HG03571 (cell line): ENCODE data around the gene UCN2.

Experiments used
- ATAC-seq: cut with Tn5 transposase; IDR thresholded peaks from one replicate; pipeline ENCODE4 v1.9.1; 2021; ENCODE audit not compliant: unreplicated experiment

UCN2 gene

DNA sequence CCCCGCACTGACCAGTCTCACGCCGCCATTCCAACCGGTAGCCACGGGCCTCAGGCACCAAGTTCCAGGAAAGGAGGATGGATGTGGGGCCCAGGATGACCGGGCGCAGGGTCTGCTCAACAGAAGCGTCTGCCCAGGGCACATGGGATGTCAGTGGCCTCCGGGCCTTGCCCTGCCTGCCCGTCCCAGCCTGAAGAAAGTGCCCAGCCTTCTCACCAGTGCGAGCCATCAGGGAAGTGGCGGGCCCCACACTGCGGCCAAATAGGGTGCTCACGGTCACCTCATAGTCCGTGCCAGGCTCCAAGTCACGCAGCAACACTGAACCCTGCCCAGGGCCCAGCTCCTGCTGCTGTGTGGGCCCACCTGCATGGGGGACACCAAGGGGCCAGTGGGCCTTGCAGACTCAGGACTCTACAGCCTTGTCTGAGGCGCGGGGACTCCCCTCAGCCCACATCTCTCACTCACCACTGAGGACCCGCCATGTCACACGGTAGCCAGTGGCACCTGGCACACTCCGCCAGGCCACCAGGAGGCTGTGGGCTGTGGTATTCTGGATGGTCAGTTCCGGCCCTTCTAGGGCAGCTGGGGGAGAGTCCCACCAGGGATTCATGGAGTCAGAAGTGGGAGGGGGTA lies 28.4 kb upstream of the UCN2 start:
- ATAC-seq, result no peak

DNA sequence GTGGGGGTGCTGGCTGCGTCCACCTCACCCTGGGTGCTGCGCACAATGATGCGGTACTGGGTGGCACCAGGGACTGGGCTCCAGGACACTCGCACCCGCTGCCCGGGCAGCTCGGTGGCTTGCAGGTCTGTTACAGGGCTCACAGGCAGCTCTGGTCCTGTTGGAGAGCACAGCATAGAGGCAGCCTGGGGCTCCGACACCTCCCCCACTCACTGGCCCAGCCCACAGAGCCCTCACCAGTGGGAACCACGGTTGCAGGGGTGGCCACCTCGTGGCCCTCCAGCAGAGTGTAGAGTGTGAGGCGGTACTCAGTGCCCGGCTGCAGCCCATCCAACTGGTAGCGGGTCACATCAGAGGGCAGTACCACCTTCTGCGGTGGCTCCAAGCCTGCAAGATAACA lies 27.9 kb upstream of the UCN2 start:
- ATAC-seq, result no peak

DNA sequence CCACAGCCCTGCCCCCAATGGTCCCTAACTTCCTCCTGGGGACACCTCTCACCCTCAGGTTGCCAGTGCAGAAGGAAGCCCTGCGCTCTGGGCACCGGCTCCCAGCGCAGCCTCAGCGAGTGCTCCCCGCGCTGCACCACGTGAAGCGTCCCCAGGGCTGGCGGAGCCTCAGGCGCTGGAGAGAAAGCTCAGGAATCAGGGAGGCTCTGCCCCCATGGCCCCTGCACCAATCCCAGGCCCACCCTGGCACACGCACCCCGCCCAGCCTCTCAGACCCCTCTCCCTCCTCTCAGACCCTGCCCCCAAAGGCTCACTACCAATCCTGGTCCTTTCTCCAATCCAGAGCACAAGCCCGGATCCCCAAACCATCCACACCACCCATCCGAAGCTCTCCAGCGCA lies 24.6 kb upstream of the UCN2 start:
- no peak for ATAC-seq

DNA sequence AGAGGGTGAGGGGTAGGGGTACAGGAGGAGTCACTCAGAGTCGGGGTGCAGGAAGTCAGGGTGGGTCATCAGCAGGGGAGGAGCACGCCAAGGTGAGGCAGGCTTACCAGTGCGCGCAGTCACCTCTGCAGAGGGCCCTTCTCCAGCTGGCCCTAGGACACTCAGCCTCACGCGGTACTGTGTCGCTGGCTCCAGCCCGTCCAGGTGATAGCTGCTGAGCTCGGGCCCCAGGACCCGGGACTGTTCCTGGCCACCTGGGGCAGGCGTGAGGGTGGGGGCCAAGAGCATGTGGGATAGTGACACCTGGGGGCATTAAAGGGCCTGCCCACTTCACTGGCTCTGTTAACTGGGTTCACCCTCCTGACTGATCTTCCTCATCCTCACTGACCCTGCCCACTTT lies 24.1 kb upstream of the UCN2 start:
- no peak for ATAC-seq

DNA sequence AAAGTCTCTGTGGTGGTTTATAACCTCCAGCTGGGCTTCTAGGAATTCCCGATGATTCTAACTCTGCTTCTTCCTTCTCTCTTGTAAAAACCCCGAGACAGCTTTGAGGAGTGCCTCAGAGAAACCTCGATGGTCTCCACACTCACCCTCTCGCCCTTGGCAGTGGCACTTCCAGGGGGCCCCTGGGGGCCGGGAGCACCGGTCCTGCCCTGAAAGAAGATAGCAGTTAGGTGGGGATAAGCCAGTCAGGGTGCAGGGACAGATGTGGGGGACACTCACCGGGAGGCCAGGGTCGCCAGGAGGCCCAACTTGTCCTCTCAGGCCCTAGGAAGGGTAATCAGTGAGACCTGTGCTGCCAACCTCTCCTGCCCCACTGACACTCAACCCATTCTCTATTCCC lies 21.8 kb upstream of the UCN2 start:
- ATAC-seq, result no peak

DNA sequence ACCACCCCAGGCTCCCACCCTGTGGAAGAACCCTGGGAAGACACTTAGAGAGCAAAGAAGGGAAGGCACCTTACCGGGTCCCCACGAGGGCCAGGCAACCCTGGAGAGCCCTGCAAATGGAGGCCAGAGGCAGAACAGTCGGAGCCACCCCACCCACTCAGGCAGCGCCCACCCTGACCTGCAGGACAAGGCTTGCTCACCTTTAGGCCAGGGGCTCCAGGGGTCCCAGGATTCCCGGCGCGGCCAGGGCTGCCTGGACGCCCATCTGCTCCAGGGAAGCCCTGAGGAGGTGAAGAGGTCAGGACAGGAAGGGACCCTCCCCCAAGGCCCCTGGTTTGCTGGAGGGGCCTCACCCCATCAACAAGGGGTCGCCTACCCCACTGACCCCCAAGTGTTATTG lies 21.3 kb upstream of the UCN2 start:
- no peak for ATAC-seq

DNA sequence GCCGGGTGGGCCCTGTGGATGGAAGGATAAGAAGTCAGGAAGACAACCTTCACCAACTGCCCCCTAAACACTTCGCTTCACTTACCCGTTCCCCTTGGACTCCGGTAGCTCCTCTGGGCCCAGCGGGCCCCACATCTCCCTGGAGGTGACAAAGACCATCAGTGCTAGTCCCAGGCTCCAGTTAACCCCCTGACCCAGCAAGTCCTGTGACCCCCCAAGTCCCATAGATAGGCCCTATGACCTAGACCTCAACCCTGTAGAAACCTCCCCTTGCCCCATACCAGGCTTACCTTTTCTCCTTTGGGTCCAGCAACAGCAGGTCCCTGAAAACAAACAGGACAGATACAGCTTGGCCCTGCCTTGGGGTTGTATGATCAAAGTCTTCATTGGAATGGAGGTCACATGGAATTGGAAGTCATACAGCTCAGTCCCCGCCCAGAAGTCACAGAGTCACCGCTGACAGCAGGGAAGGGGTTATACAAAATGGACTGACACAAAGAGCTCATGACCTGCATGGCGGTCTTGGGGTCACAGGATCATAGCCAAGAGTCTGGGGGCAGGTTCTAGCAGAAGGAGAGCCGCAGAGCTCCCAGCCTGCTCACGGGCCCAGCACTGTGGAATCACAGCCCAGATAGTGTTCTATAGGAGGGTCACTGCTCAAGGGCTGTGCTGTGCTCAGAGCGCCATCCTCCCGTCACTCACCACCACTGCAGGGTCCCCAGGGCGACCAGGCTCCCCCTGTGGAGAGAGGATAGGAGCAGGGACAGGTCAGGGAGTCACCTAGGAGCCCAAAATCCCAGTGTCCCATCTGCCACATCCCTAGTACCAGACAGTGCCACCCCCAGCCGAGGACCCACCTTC lies 18.3 kb upstream of the UCN2 start:
- no peak for ATAC-seq

DNA sequence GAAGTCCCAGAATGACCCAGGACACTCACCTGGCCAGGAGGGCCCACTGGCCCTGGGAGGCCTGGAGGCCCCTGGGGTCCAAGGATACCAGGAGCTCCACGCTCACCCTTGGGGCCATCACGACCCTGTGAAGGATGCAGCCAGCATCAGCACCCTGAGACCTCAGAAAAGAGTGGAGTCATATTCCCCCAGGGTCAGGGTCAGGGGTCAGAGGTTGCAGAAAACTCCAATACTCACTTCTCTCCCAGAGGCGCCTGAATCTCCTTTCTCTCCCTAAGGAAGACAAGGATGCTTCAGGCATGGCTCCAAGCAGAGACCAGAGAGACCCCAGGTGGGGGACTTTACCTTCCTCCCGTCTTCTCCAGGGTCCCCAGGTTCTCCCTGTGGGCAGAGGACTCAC lies 13.1 kb upstream of the UCN2 start:
- no peak for ATAC-seq

DNA sequence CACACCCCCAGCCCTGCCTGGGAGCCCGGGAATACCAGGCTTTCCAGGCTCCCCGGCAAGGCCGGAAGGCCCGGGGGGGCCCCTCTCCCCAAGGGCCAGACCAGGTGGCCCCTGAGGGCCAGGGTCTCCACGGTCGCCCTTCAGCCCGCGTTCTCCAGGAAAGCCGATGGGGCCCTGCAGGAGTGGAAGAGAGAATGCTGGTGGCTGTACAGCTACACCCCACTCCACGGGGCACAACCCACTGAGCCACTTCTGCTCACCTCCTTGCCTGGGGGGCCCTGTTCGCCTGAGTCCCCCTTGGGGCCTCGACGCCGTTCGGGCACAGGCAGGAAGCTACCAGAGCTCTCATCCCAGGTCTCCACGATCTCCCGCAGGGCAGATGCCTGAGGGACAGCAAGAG lies 11.8 kb upstream of the UCN2 start:
- ATAC-seq, result no peak

DNA sequence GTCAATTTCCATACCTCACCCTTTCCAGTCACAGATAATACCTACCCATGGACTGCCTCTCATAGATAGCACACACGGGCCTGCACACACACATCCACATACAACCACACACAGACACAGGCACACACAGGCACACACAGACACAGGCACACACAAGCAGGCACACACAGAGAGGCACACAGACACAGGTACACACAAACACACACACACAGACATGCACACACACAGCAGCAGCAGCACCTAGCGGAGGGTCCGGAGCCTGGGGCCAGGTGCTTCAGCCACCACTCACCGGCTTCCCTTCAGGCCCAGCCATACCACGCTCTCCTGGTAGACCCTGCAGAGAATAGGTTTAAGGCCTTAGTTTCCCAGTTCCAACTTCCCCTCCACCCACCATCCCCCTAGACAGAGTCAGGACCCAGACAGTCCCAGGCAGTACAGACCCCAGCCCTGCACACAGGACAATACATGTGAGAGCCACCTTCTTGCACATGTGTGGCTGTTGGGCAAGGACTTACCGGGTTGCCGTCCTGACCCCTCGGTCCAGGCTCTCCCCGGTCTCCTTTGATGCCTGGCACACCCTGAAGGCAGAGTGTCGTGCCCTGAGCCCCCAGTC lies 10.5 kb upstream of the UCN2 start:
- ATAC-seq, result no peak

DNA sequence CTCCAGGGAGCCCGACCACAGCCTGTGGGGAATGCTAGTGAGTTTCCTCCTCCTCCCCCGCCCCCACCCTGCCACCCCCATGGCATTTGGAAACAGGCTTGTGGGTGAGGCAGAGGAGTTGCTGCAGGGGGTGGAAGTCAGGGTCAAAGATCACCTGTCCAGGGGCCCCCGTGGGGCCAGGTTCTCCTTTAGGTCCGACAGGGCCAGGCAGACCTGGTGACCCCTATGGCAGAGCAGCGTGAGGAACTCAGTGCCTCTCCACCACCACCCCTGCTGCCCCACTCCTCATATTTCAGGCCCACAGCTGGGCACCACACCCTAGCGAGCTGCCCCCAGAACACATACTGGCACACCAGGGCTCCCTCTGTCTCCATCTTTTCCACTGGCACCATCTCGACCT lies 8.9 kb upstream of the UCN2 start:
- ATAC-seq, result no peak

DNA sequence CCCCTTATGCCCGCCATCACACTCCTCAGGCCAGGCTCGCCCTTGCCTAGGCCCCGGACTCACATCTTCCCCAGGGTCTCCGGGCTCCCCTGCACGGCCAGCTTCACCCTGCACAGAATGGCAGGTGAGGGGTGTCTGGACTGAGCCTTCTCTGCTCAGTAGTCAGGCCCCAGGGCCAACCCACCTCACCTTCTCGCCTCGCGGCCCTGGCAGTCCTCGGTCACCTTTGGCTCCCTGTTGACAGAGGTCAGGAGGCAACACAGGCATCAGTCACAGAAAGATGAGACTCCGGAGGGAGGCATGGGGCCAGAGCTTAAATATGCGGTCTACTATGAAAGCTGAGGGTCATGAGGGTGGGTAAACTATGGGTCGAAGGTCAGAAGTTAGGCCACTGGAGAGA lies 8.4 kb upstream of the UCN2 start:
- ATAC-seq, result no peak

DNA sequence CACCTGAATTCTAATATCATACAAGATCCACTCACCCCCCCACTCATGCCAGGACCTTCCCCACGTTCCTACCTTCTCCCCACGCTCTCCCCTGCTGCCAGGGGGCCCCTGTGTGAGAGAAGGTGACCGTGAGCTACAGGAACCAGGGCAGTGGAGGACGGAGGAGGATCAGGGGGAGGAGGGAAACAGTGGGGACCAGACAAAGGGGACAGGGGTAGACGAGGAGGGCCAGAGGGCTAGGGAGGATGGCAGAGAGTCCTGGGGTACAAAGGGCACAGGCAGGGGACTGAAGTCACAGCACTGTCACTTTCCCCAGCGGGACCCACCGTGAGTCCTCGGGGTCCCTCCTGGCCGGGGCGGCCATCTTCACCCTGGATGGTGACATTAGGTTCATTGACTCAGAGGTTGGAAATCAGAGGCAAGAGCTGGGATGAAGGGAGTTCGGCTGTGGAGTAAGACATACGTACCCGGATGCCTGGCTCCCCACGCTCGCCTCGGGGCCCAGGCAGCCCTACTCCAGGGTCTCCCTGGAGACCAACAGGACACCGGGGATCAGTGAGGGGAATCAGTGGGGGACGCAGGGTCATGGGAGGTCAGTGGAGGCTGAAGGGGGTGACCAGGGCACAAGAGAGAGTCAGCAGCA lies 6.3 kb upstream of the UCN2 start:
- ATAC-seq, result no peak

DNA sequence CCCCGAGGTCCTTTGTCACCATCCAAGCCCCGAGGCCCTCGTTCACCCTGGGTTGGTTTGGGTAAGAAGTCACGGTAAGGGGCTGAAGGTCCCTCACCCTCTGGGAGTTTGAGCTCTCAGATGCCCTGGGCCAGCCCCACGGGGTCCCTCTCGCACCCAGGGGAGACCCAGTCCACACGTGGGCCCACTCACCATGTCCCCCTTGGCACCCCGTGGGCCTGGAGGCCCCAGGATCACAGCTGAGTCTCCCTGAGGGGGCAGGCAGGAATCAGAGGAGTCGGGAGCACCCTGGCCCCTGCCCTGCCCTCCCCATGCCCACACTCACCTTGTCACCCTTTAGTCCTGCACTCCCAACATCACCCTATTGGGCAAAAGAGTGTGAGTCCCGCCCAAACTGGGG lies 5.8 kb upstream of the UCN2 start:
- no peak for ATAC-seq

DNA sequence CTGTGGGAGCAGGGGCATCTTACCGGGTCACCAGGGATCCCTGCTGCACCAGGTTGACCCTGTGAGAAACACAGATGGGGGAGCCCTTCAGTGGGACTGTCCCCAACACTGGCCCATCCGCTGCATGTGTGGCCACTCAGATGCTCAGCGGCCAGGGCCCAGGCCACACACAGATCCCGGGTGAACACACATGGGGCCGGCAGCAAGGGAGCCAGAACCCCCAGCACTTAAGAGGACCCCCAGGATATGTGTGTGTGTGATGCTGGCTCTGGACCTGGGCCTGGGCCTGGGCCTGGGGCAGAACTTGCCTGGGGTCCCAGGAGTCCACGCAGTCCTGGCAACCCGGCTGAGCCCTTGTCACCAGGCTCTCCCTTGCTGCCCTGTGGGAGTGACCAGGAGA lies 4.9 kb upstream of the UCN2 start:
- ATAC-seq, result no peak

DNA sequence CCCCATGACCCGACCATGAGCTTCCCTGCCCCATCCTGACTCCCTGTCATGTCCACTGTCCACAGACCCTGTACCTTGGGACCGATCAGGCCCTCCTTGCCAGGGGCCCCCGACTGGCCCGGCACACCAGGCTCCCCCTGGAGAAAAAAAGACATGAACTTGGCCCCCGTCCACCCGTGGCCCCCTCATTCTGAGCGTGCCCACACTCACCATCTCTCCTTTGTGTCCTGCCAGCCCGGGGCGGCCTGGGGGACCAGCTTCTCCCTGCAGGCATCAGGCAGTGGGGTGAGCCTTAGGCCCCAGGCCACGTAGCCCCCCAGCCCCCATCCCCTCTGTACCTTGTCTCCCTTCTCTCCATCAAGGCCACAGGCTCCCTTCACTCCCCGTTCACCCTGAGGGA lies 3.9 kb upstream of the UCN2 start:
- no peak for ATAC-seq

DNA sequence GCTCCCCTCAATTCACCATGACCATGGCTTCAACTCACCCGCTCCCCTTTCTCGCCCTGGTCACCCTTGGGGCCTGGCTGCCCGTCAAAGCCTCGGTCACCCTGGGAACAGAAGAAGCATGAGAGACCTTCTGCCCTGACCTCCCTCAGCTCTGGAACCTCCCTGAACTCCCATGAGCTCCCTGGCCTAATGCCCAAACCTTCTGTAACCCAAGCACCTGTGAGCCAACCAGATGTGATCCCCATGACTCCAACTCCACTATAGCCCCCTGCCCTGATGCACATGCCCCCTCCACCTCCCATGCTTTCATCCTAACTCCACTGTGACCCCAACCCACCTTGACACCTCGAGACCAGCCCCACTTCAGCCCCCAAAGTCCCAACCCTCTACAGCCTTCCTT lies 3.5 kb upstream of the UCN2 start:
- no peak for ATAC-seq

DNA sequence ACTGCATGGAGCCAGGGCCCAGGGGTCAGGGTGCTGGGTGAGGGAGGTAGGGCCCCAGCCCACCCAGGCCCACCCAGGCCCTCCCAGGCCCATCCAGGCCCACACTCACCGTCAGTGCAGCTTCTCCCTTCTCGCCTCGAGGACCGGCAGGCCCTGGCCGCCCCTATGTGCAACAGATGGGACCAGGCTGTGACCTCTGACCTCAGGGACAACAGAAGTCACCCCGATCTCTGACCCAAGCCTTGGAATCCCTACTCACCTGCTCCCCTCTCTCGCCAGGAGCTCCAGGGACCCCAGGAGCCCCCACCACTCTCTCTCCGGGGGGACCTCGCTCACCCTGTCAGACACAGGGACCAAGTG lies 2.8 kb upstream of the UCN2 start:
- ATAC-seq, result no peak

DNA sequence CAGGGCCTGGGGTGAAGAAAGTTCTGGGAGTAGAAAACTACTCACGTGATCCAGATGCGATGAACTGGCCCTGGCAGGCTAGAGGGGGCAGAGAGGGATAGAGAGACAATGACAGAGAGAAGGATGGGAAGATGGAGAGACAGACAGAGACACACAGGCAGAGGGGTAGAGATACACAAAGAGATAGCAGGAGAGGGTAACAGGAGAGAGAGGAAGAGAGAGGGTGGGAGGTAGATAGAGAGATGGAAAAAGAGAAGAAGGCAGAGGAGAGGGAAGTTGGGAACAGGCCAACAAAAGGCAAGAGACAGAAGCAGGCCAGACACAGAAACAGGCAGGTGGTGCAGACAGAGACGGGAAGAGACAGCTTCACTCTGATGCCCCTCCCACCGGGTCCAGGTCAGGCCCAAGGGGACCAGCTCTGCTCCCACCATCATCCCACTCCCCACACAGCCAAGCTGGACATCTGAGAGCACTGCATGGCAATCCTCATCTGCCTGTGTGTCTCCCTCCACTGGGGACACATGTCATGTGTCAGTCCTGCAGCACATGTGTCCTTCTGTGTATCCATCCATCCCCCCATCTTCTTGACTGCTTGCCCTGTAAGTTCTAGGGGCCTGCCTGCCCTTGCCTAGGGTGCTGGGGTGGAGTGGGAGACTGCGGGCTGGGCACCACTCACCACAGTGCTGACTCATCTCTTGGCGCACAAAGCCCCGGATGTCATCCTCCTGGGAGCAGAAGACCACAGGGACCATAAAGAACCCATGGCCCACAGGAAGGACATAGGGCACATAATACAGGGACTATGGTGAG lies 2.2 kb upstream of the UCN2 start:
- no peak for ATAC-seq

DNA sequence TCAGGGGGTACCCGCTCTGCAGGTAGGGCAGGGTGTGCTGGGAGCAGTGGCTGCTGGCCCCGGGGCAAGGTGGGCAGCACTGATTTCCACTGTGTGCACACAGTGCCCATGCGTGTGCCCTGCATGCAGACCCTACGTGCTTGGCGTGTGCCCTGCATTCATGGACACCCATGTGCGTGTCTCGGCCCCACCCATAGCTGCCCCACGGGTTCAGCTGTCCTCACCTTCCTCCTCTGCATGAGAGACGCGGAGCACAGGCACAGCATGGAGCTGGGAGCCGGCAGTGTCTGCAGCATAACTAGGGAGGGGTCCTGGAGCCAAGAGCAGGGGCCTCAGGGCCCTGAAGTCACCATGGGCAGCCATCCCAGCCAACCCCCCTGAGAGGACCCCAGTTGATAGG lies 1.6 kb upstream of the UCN2 start:
- no peak for ATAC-seq

DNA sequence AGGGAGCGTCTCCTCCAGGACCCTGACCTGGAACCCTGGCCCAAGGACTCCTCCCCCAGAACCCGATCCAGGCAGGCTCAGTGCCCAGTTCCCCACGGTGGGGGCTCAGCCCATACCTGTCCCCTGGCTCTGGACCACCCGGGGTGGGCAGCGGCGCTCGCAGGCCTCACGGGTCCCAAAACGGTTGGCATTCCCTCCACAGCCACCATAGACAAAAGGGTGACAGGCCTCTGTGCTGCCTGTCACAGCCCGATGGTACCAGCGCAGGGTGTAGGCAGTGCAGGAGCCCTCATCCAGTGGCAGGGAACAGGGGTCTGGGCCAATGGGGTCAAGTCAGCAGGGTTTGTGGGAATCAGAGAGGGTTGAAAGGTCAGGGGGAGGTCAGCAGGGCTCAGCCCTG lies 1.1 kb upstream of the UCN2 start:
- no peak for ATAC-seq
